ENCODE data around the gene C6orf118.

DNA sequence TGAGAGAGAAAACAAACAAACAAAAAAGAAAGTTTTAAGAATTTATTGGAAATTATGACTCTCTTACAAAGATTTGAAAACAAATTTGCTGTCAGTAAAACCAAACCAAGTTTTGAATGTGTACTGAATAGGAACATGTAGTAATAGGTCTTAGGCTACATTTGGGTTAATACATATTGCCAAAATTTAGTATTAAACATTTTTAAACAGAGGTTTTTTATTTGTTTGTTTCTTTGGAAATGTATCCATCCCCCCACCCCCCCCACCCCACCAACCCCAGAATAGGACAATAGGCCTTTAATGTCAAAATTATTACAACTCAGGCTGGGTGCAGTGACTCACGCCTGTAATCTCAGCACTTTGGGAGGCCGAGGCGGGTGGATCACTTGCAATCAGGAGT is 2.5 kb downstream of the C6orf118 start:
- TF ChIP-seq POLR2A (conservative IDR thresholded peaks at IDR 0.05) (no peak), ADNP (tag; IDR thresholded peaks at IDR 0.05) (no peak), KDM1A (IDR thresholded peaks at IDR 0.05) (no peak), BRF1 (IDR thresholded peaks at IDR 0.05; ENCODE audit: borderline replicate concordance, extremely low read depth, insufficient read length) (no peak), ARNT (IDR thresholded peaks at IDR 0.05) (no peak), MYC (IDR thresholded peaks at IDR 0.05; ENCODE audit: low read depth, low read length) (no peak), MYC (CRISPR knock-in tag; IDR thresholded peaks at IDR 0.05; ENCODE audit: borderline replicate concordance, low read depth) (no peak), MAFK (IDR thresholded peaks at IDR 0.05; ENCODE audit: low read length) (no peak), PHB (CRISPR knock-in tag; IDR thresholded peaks at IDR 0.05) (no peak)
- TF ChIP-seq, protein P1, sequence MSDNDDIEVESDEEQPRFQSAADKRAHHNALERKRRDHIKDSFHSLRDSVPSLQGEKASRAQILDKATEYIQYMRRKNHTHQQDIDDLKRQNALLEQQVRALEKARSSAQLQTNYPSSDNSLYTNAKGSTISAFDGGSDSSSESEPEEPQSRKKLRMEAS (CRISPR knock-in tag; IDR thresholded peaks at IDR 0.05), result no peak
- TF ChIP-seq, protein P2, sequence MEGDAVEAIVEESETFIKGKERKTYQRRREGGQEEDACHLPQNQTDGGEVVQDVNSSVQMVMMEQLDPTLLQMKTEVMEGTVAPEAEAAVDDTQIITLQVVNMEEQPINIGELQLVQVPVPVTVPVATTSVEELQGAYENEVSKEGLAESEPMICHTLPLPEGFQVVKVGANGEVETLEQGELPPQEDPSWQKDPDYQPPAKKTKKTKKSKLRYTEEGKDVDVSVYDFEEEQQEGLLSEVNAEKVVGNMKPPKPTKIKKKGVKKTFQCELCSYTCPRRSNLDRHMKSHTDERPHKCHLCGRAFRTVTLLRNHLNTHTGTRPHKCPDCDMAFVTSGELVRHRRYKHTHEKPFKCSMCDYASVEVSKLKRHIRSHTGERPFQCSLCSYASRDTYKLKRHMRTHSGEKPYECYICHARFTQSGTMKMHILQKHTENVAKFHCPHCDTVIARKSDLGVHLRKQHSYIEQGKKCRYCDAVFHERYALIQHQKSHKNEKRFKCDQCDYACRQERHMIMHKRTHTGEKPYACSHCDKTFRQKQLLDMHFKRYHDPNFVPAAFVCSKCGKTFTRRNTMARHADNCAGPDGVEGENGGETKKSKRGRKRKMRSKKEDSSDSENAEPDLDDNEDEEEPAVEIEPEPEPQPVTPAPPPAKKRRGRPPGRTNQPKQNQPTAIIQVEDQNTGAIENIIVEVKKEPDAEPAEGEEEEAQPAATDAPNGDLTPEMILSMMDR (IDR thresholded peaks at IDR 0.05 in 2 of 3, conservative IDR thresholded peaks at IDR 0.05 in 1 of 3; ENCODE audit: insufficient read depth in 2 of 3, low read depth in 1 of 3, low read length in 3 of 3), result no peak
- TF ChIP-seq, protein P3, sequence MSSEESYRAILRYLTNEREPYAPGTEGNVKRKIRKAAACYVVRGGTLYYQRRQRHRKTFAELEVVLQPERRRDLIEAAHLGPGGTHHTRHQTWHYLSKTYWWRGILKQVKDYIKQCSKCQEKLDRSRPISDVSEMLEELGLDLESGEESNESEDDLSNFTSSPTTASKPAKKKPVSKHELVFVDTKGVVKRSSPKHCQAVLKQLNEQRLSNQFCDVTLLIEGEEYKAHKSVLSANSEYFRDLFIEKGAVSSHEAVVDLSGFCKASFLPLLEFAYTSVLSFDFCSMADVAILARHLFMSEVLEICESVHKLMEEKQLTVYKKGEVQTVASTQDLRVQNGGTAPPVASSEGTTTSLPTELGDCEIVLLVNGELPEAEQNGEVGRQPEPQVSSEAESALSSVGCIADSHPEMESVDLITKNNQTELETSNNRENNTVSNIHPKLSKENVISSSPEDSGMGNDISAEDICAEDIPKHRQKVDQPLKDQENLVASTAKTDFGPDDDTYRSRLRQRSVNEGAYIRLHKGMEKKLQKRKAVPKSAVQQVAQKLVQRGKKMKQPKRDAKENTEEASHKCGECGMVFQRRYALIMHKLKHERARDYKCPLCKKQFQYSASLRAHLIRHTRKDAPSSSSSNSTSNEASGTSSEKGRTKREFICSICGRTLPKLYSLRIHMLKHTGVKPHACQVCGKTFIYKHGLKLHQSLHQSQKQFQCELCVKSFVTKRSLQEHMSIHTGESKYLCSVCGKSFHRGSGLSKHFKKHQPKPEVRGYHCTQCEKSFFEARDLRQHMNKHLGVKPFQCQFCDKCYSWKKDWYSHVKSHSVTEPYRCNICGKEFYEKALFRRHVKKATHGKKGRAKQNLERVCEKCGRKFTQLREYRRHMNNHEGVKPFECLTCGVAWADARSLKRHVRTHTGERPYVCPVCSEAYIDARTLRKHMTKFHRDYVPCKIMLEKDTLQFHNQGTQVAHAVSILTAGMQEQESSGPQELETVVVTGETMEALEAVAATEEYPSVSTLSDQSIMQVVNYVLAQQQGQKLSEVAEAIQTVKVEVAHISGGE (CRISPR knock-in tag; IDR thresholded peaks at IDR 0.05), result no peak

All from K562 (cell line).